ENCODE results near the gene ISM2. TPM values are rescaled to one million over a fixed set of nuclear protein-coding genes. Genes with fewer than 3 reads are reported as not detected.

The ISM2 gene
- total RNA-seq (ENCODE audit: low replicate concordance), result under 0.01 TPM in 1 of 2 replicates, not detected in the other

DNA sequence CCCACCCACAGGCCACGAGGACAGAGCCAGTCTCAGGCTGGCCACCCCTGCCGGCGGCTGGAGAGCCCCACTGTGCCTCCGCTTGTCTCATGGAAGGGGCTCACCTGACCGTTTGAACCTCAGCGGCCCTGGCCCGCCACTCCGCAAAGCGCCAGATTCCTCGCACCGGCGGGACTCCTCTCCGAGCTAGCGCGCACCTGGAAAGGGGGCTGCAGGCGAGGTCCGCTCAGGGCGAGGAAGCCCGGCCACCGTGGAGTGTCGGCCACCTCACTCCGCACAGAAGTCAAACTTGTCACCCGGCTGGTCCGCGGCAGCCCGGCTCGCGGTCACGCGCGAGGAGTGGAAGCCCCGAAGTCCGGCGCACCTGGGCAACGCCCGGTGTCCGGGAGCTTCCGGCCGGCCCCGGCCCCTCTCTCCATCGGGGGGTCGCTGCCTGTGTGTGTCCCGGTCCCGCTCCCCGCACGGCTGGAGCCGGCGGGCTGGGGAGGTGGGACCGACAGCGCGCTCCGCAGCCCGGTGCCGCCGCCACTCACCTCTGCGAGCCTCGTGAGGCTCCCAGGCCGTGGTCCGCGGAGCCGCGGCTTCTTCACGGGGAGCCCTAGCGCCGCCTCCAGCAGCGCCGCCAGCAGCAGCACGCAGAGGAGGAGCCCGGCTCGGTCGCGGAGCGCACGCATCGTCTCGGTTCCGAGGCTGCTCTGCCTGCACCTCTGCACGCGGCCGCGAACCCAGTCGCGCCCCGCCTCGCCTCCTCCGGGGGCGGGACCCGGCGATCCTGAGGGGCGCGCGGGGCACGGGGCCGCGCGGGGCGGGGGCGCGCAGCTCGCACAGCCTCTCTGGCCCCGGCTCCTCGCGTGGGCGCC, at the start of gene ISM2:
ISM2 (minus strand) TSS at position 697 of the 860 bp plus-strand sequence; CDS start at position 674, 23 bp downstream.

DNA sequence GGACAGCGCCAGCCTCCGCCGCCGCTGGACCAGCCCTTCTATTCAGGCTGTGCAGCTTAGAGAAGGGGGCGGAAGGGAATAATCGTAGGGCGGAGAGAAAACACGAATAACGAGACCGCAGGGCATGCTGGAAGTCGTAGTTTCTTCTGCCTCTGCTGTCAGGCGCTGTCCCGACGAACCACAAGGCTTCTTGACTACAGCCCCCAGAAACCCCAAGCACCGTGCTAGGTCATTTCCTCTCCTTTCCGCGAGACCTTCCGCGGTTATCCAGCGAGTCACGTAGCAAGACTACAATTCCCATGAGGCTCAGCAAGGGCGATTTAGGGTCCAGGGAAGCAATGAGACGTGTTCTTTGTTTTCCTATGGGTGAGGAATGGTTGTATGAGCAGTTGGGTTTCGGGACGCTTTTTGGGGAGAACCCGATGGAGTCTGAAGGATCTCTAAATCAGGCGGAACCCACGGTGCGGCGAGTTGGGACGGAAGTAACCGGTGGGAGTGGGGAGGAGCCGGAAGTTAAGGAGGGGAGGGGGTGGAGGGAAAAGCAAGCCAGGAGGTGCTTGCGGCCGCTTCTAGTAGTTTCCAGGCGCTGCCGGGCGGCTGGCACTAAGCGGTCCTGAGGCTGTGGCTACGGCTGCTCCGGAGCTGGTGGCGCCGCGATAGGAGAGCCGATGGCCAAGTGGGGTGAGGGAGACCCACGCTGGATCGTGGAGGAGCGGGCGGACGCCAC, 40.9 kb downstream of the ISM2 start, which contains the start of the genes AHSA1 and VIPAS39:
AHSA1 (plus strand) TSS at position 572 of the 727 bp plus-strand sequence; CDS start at position 669, 97 bp downstream.
VIPAS39 (minus strand) TSS at position 80 of the 727 bp plus-strand sequence. CDS start 3,499 bp downstream, outside the sequence.

Other genes starting within 250 kb of the ISM2 start
- gene NGB, start 227.6 kb downstream of the ISM2 start, total RNA-seq (ENCODE audit: low replicate concordance), result not detected in 2 replicates
- gene POMT2, start 177.9 kb downstream of the ISM2 start, total RNA-seq (ENCODE audit: low replicate concordance), result 8.6 and 10.1 TPM in 2 replicates
- 24.5 and 44.8 TPM in 2 replicates for gene GSTZ1, start 177.8 kb downstream of the ISM2 start, total RNA-seq (ENCODE audit: low replicate concordance)
- 5.1 and 8.7 TPM in 2 replicates for gene TMED8, start 121.7 kb downstream of the ISM2 start, total RNA-seq (ENCODE audit: low replicate concordance)
- gene SAMD15, start 121.4 kb downstream of the ISM2 start, total RNA-seq (ENCODE audit: low replicate concordance), result 1.4 and 2.0 TPM in 2 replicates
- gene NOXRED1, start 75.3 kb downstream of the ISM2 start, total RNA-seq (ENCODE audit: low replicate concordance), result 0.08 and 0.70 TPM in 2 replicates
- 27.4 and 31.6 TPM in 2 replicates for gene VIPAS39, start 41.2 kb downstream of the ISM2 start, total RNA-seq (ENCODE audit: low replicate concordance)
- 107 and 193 TPM in 2 replicates for gene AHSA1, start 40.7 kb downstream of the ISM2 start, total RNA-seq (ENCODE audit: low replicate concordance)
- gene SPTLC2, start 117.8 kb upstream of the ISM2 start, total RNA-seq (ENCODE audit: low replicate concordance), result 14.4 and 28.3 TPM in 2 replicates
- 4.7 and 6.6 TPM in 2 replicates for gene ALKBH1, start 209.2 kb upstream of the ISM2 start, total RNA-seq (ENCODE audit: low replicate concordance)
- 60.3 and 203 TPM in 2 replicates for gene SLIRP, start 209.3 kb upstream of the ISM2 start, total RNA-seq (ENCODE audit: low replicate concordance)

All from smooth muscle cell of the coronary artery (primary cell).